GM21786 (cell line): ENCODE data around the gene CLIC6.
A peak's percentile ranks its signal among the peaks of the same experiment; 100 is the strongest.

Experiments
- ATAC-seq: cut with Tn5 transposase; IDR thresholded peaks from one replicate; pipeline ENCODE4 v1.9.1; 2021; ENCODE audit not compliant: unreplicated experiment

Gene CLIC6

GRCh38 chr21:34724131-34724856 is 55.5 kb downstream of the CLIC6 start:
- no peak for ATAC-seq

GRCh38 chr21:34724857-34725195 is 56.0 kb downstream of the CLIC6 start:
- ATAC-seq = no peak

- no peak for ATAC-seq
Measured at GRCh38 chr21:34726627-34727337, 58.0 kb downstream of the CLIC6 start.

- no peak for ATAC-seq
Measured at GRCh38 chr21:34728479-34728878, 59.7 kb downstream of the CLIC6 start.

GRCh38 chr21:34730194-34730593 is 61.4 kb downstream of the CLIC6 start:
- ATAC-seq = no peak

- no peak for ATAC-seq
Measured at GRCh38 chr21:34730756-34731445, 62.1 kb downstream of the CLIC6 start.

- ATAC-seq = no peak
Measured at GRCh38 chr21:34732388-34732821, 63.6 kb downstream of the CLIC6 start.

GRCh38 chr21:34733852-34734251 is 65.1 kb downstream of the CLIC6 start:
- no peak for ATAC-seq

GRCh38 chr21:34734696-34735095 is 65.9 kb downstream of the CLIC6 start:
- no peak for ATAC-seq

- ATAC-seq = no peak
Measured at GRCh38 chr21:34736116-34736874, 67.5 kb downstream of the CLIC6 start.

GRCh38 chr21:34737115-34737514 is 68.3 kb downstream of the CLIC6 start:
- ATAC-seq = no peak

GRCh38 chr21:34740198-34740597 is 71.4 kb downstream of the CLIC6 start:
- no peak for ATAC-seq

GRCh38 chr21:34743285-34743684 is 74.5 kb downstream of the CLIC6 start:
- ATAC-seq = no peak

- no peak for ATAC-seq
Measured at GRCh38 chr21:34743831-34744230, 75.0 kb downstream of the CLIC6 start.

- ATAC-seq = no peak
Measured at GRCh38 chr21:34744801-34745200, 76.0 kb downstream of the CLIC6 start.

GRCh38 chr21:34745557-34746255 is 76.9 kb downstream of the CLIC6 start:
- peak; percentile 72 for ATAC-seq

- ATAC-seq = no peak
Measured at GRCh38 chr21:34748862-34749261, 80.1 kb downstream of the CLIC6 start.

- no peak for ATAC-seq
Measured at GRCh38 chr21:34754690-34755647, 86.2 kb downstream of the CLIC6 start.

GRCh38 chr21:34761758-34762330 is 93.0 kb downstream of the CLIC6 start:
- no peak for ATAC-seq
